Muscle of arm (tissue), 14 donors: ENCODE data around the gene APOL6. TPM values are rescaled to one million over a fixed set of nuclear protein-coding genes. Genes with fewer than 3 reads are reported as not detected.
A peak's percentile ranks its signal among the peaks of the same experiment; 100 is the strongest.

ENCODE experiments used
- DNase-seq: peaks from one replicate; pipeline ENCODE4 v3.0.0-alpha.2; 2013
- long read RNA-seq, 11 donors: transcript quantifications; one replicate each; lab custom pipeline, GENCODE V29; 2026
- polyA plus RNA-seq, 12 donors: library from polyadenylated mRNA; unstranded; fragments of 120-200 nt; gene quantifications; one replicate each; pipeline ENCODE4 v1.2.1, GENCODE V29; 2013; ENCODE audit not compliant: insufficient read length in 12 of 12

The APOL6 gene, protein sequence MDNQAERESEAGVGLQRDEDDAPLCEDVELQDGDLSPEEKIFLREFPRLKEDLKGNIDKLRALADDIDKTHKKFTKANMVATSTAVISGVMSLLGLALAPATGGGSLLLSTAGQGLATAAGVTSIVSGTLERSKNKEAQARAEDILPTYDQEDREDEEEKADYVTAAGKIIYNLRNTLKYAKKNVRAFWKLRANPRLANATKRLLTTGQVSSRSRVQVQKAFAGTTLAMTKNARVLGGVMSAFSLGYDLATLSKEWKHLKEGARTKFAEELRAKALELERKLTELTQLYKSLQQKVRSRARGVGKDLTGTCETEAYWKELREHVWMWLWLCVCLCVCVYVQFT
- polyA plus RNA-seq = 1 to 10 TPM in 11 of 12 donors, not detected in 1; 1.1 to 5.2 (median 2.1) TPM
- long read RNA-seq, donor 1, full-length matches to known transcripts = 7 of 7 reads
- long read RNA-seq, donor 1, partial matches to known transcripts = 0 of 7 reads
- long read RNA-seq, donor 1, other reads (novel, unspliced or antisense) = 0 of 7 reads
- long read RNA-seq, donor 2 = 0 reads
- long read RNA-seq, donor 3, full-length matches to known transcripts = 1 of 1 reads
- long read RNA-seq, donor 3, partial matches to known transcripts = 0 of 1 reads
- long read RNA-seq, donor 3, other reads (novel, unspliced or antisense) = 0 of 1 reads
- long read RNA-seq, donor 4, full-length matches to known transcripts = 1 of 1 reads
- long read RNA-seq, donor 4, partial matches to known transcripts = 0 of 1 reads
- long read RNA-seq, donor 4, other reads (novel, unspliced or antisense) = 0 of 1 reads
- long read RNA-seq, donor 5, full-length matches to known transcripts = 1 of 1 reads
- long read RNA-seq, donor 5, partial matches to known transcripts = 0 of 1 reads
- long read RNA-seq, donor 5, other reads (novel, unspliced or antisense) = 0 of 1 reads
- long read RNA-seq, donor 6 = 0 reads
- long read RNA-seq, donor 7 = 0 reads
- long read RNA-seq, donor 8, full-length matches to known transcripts = 1 of 1 reads
- long read RNA-seq, donor 8, partial matches to known transcripts = 0 of 1 reads
- long read RNA-seq, donor 8, other reads (novel, unspliced or antisense) = 0 of 1 reads
- long read RNA-seq, donor 9 = 0 reads
- long read RNA-seq, donor 10, full-length matches to known transcripts = 1 of 1 reads
- long read RNA-seq, donor 10, partial matches to known transcripts = 0 of 1 reads
- long read RNA-seq, donor 10, other reads (novel, unspliced or antisense) = 0 of 1 reads
- long read RNA-seq, donor 11, full-length matches to known transcripts = 1 of 1 reads
- long read RNA-seq, donor 11, partial matches to known transcripts = 0 of 1 reads
- long read RNA-seq, donor 11, other reads (novel, unspliced or antisense) = 0 of 1 reads

DNA sequence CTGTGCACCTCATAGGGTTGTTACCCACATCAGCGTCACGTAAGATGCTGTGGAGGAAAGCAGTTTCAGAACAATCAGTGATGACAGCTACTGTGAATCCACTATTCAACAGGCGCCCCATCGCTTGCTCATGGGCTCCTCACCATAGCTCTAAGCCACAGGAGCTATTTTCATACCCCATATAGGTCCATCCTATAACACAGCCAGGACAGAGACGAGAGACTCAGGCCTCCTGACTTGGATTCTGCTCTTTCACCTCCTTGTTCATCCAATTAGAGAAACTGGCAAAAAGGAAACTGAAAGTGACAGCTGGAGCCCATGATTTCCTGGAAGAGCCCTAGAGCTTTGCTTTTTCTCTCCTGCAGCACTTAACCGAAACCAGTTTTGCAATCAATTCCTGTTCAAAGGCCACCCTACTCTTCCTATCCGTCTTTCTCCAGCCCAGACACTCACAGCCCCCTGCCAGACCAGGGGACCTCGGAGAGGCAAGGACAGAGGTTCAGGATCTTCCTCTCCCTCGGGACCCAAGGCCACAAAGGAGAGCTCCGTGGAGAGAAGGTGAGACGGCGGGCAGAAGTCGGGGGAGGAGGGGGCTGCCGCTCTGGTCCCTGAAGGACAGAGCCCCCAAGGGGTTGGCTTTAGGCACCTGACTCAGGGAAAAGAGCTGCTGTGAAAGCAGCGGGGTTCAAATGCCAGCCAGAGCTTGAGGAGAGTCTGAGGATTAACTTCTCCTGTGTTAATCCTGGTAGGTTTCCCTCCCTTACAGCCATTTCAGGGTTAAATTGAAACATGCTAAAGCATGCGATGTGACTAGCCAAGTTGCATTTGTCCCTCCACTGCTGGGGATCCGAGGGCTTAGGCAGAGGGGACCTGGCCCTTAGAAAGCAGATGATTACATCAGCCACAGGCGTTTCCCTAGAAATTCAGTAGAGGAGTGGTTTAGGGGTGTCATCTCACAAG lies at the start of gene APOL6:
Gene APOL6 (plus strand): TSS at position 381 of the 960 bp plus-strand sequence. CDS start 7,980 bp downstream, outside the sequence.
- DNase-seq = peak; percentile 57

DNA sequence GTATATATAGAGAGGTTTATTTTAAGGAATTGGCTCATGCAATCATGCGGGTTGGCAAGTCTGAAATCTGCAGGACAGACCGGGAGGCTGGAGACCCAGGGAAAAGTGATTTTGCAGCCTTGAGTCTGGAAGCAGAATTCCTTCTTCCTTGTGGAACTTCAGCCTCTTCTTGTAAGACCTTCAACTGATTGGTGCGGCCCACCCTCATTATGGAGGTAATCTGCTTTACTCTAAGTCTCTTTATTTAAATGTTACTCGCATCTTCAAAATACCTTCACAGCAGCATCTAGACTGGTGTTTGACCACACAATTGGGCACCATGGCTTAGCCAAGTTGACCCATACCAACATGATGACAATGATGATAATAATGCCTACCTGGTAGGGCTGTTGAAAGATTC lies 48.9 kb upstream of the APOL6 start:
- DNase-seq = no peak

DNA sequence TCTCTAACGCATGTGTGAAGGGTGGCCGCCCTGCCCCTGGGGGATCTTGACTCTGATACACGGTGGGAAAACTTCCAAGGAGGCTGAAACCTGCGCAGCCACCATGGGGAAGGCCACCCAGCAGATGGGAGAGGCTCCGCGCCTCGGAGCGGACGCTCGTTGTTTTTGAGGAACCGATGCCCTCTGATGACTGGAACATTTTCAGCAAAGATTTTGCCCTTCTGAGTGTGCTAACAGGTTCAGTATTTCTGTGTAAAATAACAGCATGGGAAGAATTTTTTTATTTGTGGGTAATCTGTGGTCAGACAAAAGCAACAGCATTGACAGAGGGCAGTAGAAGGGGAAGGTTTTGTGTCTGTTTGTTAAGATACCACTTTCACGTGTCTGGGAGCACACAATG lies 47.8 kb upstream of the APOL6 start:
- no peak for DNase-seq

DNA sequence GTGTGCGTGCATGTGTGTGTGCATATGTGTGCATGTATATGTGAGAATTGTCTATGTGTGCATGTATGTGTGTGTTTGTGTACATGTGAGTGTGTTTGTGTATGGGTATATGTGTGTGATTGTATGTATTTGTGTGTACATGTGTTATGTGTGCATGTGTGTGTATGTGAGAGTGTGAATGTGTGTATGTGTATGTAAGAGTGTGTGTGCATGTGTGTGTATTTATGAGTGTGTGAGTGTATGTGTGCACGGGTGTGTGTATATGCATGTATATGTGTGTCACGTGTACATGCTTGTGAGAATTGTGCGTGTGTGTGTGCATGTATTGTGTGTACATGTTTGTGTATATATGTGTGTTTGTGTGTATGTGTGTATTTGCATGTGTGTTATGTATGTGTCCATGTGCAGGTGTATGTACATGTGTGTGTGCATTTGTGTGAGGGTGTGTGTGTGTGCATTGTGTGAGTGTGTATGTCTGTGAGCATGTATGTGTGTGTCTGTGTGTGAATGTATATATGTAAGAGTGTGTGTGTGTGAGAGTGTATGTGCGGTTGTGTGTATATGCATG lies 47.1 kb upstream of the APOL6 start:
- no peak for DNase-seq

DNA sequence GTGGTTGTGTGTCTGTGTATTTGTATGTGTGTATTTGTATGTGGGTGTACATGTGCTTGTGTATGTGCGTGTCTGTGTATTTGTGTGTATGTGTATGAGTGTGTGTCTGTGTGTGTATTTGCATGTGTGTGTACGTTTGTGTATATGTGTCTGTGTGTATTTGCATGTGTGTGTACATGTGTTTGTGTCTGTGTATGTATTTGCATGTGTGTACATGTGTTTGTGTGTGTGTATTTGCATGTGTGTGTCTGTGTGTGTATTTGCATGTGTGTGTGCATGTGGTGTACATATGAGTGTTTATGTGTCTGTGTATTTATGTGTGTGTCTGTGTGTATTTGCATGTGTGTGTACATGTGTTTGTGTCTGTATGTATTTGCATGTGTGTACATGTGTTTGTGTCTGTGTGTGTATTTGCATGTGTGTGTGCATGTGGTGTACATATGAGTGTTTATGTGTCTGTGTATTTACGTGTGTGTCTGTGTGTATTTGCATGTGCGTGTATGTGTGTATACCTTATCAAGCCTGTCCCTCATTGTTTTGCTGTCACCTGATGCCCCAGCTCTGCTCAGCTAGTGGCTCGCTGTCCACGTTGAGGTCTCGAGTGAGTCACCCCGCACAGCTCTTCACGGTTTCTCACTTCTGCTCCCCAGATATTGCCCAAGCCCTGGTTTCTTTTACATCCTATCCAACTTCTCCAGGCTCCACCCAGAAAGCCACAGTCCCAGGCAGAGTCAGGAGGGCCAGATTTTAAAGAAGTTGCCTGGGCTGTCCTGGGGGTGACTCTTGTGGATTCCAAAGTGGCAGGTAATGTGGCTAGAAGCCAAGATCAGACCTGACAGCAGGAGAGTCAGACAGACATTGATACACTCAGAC lies 46.3 kb upstream of the APOL6 start:
- DNase-seq = no peak

DNA sequence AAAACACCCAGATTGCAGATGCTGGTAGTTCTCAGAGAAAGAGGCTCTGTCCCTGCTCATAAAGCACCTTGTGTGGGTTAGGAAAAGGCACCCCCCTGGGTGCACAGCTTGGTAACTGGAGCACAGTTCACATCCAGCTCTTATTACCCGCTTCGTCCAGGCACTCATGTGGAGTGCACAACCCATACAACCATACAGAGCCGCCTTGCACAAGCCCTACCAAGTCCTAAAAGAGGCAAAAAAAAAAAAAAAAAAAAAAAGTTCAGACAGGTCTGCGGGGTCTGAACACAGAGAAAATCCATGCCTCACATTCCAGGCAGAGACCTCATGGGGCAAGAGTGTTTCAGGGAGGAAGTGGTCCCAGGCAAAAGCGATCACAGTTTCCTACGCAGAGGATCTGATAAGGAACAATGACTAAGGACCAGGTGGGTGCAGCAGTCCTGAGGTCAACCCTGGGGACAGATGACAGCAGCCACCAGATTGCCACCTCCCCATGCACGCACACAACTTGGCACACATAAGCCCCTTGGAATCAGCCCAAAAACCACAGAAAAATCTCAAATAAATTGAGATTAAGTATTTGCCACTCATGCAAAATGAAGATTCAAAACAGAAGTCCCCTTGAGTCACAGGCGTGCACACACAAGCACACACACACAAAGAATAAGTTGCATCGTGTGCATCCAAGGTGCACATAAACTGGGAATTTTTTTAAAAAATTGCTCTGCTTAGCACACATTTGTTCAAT lies 43.5 kb upstream of the APOL6 start:
- DNase-seq = no peak

DNA sequence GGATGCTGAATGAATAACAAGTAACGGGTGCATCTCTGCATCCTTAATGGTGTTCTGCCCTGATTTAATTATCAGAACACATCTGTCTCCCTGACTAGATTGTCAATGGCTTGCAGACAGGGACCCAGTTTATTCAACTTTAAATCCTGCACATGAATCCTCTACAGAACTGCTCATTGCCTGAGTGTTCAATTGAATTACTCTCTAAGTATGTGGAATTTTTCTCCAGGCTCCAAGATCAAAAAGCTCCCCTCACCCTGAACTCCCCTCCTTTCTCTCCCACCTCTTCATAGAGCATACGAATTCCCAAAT lies 42.9 kb upstream of the APOL6 start:
- no peak for DNase-seq

DNA sequence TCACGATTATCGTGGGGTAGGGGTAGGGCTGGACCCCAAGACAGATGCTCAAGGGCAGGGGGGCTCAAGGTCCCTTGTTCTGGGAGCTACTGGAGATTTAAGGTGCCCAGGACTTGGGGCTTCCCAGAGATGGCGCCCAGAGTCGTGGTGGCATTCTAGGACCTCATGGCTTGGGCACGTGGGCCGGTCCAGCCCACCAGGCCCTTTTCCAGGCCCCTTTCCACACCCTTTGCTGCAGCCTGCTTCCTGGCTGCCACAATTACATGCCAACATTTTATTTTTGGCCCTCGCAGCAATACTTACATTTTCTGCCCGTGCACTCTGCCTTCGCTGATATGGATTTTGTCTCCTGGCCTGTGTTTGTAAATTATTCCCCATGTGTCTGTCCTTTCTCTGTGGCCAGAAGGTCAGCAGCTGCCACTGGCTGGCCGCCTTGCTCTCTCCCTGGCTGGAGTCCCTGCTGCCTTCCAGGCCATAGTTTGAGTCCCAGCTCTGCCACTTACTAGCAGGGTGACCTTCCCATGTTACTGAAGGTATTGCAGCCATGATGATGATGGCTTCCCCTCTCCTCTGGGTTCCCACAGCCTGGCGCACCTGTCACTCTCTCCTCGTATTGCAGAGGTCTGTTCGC lies 42.3 kb upstream of the APOL6 start:
- no peak for DNase-seq

DNA sequence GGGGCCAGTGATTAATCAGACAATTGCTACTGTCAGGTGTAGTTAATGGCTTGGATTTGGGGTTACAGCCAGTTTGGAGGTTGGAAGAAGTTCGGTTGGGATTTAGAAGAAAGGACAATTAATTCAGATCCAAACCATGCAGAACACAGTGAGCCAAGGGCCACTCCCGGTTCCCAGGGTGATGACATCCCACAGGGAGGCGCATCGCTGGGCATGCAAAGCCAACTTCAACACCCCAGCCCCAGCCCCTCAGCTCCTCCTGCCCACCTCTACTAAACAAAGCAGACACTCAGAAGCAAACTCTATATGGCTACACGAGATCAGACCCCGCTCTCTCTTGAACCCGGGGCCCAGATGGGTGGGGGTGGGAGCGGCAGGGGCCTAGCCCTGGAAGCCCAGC lies 41.3 kb upstream of the APOL6 start:
- DNase-seq = no peak

DNA sequence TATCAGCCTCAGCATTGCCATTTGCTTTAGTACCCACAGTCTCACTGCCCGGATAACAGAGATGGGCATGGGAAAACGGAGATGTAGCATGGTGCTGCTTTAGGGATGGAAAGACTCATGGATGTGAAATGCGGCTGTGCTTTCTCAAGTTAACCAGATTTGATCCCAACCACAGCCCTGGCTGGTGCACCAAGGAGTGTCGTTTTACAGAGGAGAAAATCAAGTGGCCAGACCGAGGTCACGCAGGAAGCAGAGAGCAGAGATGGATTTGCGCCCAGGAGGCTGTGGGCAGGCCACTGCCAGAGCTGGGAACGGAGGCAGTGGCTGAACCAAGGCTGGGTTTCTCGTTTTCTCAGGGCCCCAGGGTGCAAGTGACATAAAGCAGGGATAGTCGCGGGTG lies 40.2 kb upstream of the APOL6 start:
- no peak for DNase-seq

DNA sequence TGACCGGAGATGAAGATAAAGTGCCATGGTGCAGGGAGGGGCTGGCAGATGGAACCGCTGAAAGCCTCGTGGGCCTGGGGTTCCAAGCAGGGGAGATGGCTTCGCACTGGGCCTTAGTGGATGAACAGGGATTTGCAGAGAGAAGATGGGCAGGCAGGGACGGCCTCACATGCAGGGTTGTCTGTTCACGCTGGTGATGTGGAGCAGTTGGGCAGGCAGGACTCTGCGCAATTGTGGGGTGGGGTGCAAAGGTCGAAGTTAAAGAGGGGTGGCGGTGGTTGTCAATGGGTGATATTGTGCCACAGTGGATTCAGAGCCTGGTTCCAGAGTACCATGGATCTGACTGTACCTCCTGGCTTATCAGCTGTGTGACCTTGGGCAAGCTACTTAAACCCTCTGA lies 39.0 kb upstream of the APOL6 start:
- no peak for DNase-seq

DNA sequence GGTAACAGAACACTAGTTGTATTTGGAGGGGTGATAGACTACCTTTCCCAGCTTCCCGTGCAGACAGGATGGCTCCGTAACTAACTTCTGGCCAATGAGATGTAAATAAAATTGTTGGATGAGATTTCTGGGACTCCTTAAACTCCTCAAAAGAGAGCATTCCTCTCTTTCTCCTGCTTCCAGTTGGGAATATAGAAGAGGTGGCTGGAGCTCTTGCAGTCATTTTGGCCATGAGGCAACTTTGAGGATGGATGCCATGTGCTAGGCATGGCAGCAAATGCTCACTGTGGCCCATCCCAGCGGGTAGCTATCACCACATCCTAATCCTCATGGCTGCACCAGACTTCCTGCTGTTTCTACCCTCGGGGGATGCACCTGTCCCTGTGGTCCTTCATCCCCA lies 38.5 kb upstream of the APOL6 start:
- DNase-seq = no peak

DNA sequence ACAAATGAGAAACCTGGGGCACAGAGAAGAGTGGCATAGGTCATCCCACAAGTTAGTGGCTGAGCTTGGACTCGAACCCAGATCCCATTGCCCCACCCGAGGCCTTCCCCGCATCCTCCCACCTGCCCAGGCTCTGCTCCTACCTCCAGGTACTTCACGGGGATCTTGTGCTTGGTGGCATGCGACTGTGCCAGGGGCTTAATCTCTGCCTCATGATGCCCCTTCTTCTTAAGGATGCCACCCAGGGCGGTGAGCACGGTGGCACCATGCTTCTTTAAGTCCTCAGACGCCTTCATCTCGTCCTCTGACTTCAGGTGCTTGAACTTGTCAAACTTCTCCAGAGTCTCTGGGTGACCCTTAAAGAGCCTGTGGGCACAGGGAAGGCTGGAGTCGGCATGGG lies 37.5 kb upstream of the APOL6 start:
- no peak for DNase-seq

DNA sequence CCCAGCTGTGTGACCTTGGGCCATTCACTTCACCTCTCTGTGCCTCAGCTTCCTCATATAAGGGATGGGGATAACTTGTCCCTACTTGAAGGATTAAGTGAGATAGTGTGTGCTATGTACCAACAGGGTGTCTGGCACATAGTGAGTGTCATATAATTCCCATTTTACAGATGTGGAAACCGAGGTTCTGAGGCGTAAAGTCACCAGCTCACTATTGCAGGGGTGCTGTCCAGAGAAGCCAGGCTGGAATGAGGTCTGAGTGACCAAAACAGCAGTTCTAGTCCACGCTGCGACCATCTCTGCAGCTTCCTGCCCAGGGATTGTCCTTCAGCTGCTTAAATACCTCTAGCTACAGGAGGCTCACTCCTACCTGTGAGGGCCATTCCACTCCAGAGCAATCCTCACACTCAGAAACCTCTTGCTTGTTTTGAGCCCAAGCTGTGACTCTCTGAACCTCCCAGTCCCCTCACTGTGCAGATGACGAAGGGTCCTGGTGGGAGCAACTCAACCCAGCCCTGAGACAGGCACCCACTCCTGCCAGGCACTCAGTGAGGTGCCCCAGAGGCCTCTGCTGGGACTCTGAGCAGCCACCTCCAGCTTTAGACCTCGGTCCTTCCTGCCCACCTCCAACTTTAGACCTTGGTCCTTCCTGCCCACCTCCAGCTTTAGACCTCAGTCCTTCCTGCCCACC lies 36.9 kb upstream of the APOL6 start:
- no peak for DNase-seq

DNA sequence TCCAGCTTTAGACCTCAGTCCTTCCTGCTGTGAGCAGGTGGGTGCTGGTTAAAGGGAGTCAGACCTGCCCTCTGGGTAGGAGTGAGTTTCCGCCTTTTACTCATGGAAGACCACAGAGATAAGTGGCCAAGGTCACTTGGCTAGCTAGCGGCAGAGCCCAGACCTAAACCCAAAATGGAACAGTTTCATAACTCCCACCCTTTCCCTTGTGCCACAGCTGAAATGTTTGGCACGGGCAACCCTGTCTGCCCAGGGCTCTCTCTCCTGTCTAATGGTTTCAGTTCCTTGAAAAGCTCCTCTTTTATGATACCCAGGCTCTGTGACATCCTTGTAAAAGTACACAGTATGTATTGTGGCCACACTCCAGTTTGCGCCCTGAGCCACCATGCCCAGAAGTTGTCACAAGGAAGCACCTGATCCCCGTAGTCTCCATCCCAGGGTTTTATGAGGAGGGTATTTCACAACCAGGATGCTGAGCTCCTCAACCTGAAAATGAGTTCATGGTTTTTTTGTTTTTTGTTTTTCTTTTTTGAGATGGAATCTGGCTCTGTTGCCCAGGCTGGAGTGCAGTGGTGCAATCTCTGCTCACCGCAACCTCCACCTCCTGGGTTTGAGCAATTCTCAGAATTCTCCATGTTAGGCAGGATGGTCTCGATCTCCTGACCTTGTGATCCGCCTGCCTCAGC lies 36.2 kb upstream of the APOL6 start:
- no peak for DNase-seq

DNA sequence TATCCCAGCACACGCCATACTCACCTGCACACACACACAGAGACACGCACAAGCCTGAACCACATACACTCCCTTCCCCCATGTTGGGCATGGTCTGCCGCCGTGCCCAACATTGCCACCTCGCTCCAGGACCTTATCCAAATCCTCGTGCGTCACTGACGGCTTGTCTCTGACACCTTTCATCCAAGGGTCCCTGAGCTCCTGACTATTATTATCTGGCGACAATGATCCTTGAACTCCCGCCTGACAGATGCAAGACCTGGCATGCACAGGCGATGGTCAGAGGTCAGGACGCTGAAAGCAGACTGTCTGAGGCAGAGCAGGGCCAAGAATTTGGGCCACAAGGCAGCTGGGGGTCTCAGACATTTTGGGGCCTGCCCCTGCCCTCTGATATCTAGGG lies 35.3 kb upstream of the APOL6 start:
- DNase-seq = no peak

DNA sequence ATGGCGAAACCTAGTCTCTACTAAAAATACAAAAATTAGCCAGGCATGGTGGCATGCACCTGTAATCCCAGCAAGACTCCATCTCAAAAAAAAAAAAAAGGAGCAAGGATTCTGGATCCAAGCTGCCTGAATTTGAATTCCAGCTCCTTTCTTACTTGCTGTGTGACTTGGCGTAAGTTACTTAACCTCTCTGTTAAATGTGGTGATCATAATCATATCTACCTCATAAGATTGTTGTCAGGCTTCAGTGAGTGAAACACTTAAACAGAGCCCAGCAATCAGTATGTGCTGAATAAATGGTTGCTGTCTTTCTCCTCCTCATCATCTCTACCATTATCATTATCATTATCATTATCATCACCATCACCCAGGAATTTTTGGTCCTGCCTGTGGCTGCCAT lies 33.8 kb upstream of the APOL6 start:
- no peak for DNase-seq
